ENCODE results near the gene CHCHD6. TPM values are rescaled to one million over a fixed set of nuclear protein-coding genes. Genes with fewer than 3 reads are reported as not detected.

The CHCHD6 gene
- total RNA-seq, 1 donor from 2014 or later, result 38.2 TPM

GRCh38 chr3:126952983-126953660 is 249.1 kb downstream of the CHCHD6 start:
- TF ChIP-seq CTCF (conservative IDR thresholded peaks at IDR 0.05; ENCODE audit: low read depth, low read length), result no peak
- no peak overlapping the region for H3K4me3 ChIP-seq (ENCODE audit: low read depth, low read length)
- no peak for DNase-seq (ENCODE audit: low read depth)

- no peak for TF ChIP-seq CTCF (conservative IDR thresholded peaks at IDR 0.05; ENCODE audit: low read depth, low read length)
- H3K4me3 ChIP-seq (ENCODE audit: low read depth, low read length), result no peak overlapping the region
- DNase-seq (ENCODE audit: low read depth), result no peak
Observed at GRCh38 chr3:126954141-126954842, 250.3 kb downstream of the CHCHD6 start.

- DNase-seq (ENCODE audit: low read depth), result no peak
- no peak for TF ChIP-seq CTCF (conservative IDR thresholded peaks at IDR 0.05; ENCODE audit: low read depth, low read length)
Observed at GRCh38 chr3:126955004-126955790, 251.2 kb downstream of the CHCHD6 start.

GRCh38 chr3:126956361-126956760 is 252.3 kb downstream of the CHCHD6 start:
- no peak overlapping the region for H3K4me3 ChIP-seq (ENCODE audit: low read depth, low read length)
- DNase-seq (ENCODE audit: low read depth), result no peak
- no peak for TF ChIP-seq CTCF (conservative IDR thresholded peaks at IDR 0.05; ENCODE audit: low read depth, low read length)

More at GRCh38 chr3:126955004-126955790, 251.2 kb downstream of the CHCHD6 start:
- H3K4me3 ChIP-seq (ENCODE audit: low read depth, low read length), result no peak overlapping the region

- no peak for DNase-seq (ENCODE audit: low read depth)
- no peak for TF ChIP-seq CTCF (conservative IDR thresholded peaks at IDR 0.05; ENCODE audit: low read depth, low read length)
- H3K4me3 ChIP-seq (ENCODE audit: low read depth, low read length), result no peak overlapping the region
Observed at GRCh38 chr3:126956866-126957650, 253.0 kb downstream of the CHCHD6 start.

- TF ChIP-seq CTCF (conservative IDR thresholded peaks at IDR 0.05; ENCODE audit: low read depth, low read length), result no peak
- no peak for DNase-seq (ENCODE audit: low read depth)
Observed at GRCh38 chr3:126957776-126958637, 254.0 kb downstream of the CHCHD6 start.

More at GRCh38 chr3:126957776-126958637, 254.0 kb downstream of the CHCHD6 start:
- H3K4me3 ChIP-seq (ENCODE audit: low read depth, low read length), result no peak overlapping the region
